Measurements from ENCODE around the gene HEPHL1.

The HEPHL1 gene

GRCh38 chr11:94131047-94131717 lies 110.0 kb downstream of the HEPHL1 start:
- no peak for DNase-seq

- no peak for DNase-seq
These were observed 110.6 kb downstream of the HEPHL1 start for GRCh38 chr11:94131718-94132115.

- no peak for DNase-seq
These were observed 111.0 kb downstream of the HEPHL1 start for GRCh38 chr11:94132152-94132558.

GRCh38 chr11:94132823-94133408 lies 111.8 kb downstream of the HEPHL1 start:
- no peak for DNase-seq

GRCh38 chr11:94133752-94134151 lies 112.6 kb downstream of the HEPHL1 start:
- DNase-seq, result no peak

- no peak for DNase-seq
These were observed 113.7 kb downstream of the HEPHL1 start for GRCh38 chr11:94134651-94135512.

GRCh38 chr11:94139416-94139815 lies 118.3 kb downstream of the HEPHL1 start:
- DNase-seq, result no peak

GRCh38 chr11:94140154-94140655 lies 119.1 kb downstream of the HEPHL1 start:
- DNase-seq, result no peak

- no peak for DNase-seq
These were observed 120.6 kb downstream of the HEPHL1 start for GRCh38 chr11:94141511-94142307.

- DNase-seq, result peak; percentile 21
These were observed 121.4 kb downstream of the HEPHL1 start for GRCh38 chr11:94142308-94143281.

- no peak for DNase-seq
These were observed 123.1 kb downstream of the HEPHL1 start for GRCh38 chr11:94144216-94144615.

GRCh38 chr11:94144664-94145063 lies 123.5 kb downstream of the HEPHL1 start:
- no peak for DNase-seq

- DNase-seq, result no peak
These were observed 124.3 kb downstream of the HEPHL1 start for GRCh38 chr11:94145431-94145830.

- DNase-seq, result no peak
These were observed 124.8 kb downstream of the HEPHL1 start for GRCh38 chr11:94145916-94146315.

- DNase-seq, result no peak
These were observed 126.3 kb downstream of the HEPHL1 start for GRCh38 chr11:94147433-94147845.

- no peak for DNase-seq
These were observed 127.0 kb downstream of the HEPHL1 start for GRCh38 chr11:94148189-94148588.

- no peak for DNase-seq
These were observed 128.4 kb downstream of the HEPHL1 start for GRCh38 chr11:94149431-94150017.

- DNase-seq, result no peak
These were observed 128.9 kb downstream of the HEPHL1 start for GRCh38 chr11:94150056-94150455.

GRCh38 chr11:94150704-94151685 lies 129.8 kb downstream of the HEPHL1 start:
- DNase-seq, result no peak
